Measurements from ENCODE around the gene CACNG3.

Gene CACNG3

GRCh38 chr16:24255456-24256371, at the start of gene CACNG3:
CACNG3 (plus strand) TSS chr16:24256335; CDS start chr16:24256755, 420 bp downstream.
- Histone ChIP-seq H3K4me3 (ENCODE audit: low read depth, low read length) (peak within 1 kb of the TSS; percentile 71), H3K27ac (ENCODE audit: low read depth, low read length) (no peak within 1 kb of the TSS), H3K9me3 (ENCODE audit: control insufficient read depth, insufficient read depth, low read length) (no peaks in the 10 kb centered on the region), H3K9ac (ENCODE audit: low read depth, low read length) (no peak within 1 kb of the TSS), H3K4me1 (ENCODE audit: control insufficient read depth, insufficient read depth, low read length) (peaks cover 9% of the 10 kb centered on the region; the same call in 1 of the 2 replicates), H3K27me3 (ENCODE audit: control insufficient read depth, insufficient read depth, low read length) (peaks cover 36% of the 10 kb centered on the region), H3K36me3 (ENCODE audit: control insufficient read depth, insufficient read depth, low read length) (no peaks in the 10 kb centered on the region)

- H3K27ac ChIP-seq (ENCODE audit: low read depth, low read length), result no peak overlapping the region
- H3K9ac ChIP-seq (ENCODE audit: low read depth, low read length), result no peak overlapping the region
- no peaks in the 10 kb centered on the region for H3K36me3 ChIP-seq (ENCODE audit: control insufficient read depth, insufficient read depth, low read length)
- no peaks in the 10 kb centered on the region for H3K27me3 ChIP-seq (ENCODE audit: control insufficient read depth, insufficient read depth, low read length)
- H3K4me1 ChIP-seq (ENCODE audit: control insufficient read depth, insufficient read depth, low read length), result peaks cover 14% of the 10 kb centered on the region
- H3K9me3 ChIP-seq (ENCODE audit: control insufficient read depth, insufficient read depth, low read length), result no peaks in the 10 kb centered on the region
- no peak overlapping the region for H3K4me3 ChIP-seq (ENCODE audit: low read depth, low read length)
Observed at GRCh38 chr16:24206926-24207325, 49.2 kb upstream of the CACNG3 start.

- H3K36me3 ChIP-seq (ENCODE audit: control insufficient read depth, insufficient read depth, low read length), result no peaks in the 10 kb centered on the region
- no peaks in the 10 kb centered on the region for H3K27me3 ChIP-seq (ENCODE audit: control insufficient read depth, insufficient read depth, low read length)
- no peaks in the 10 kb centered on the region for H3K9me3 ChIP-seq (ENCODE audit: control insufficient read depth, insufficient read depth, low read length)
- no peak overlapping the region for H3K4me3 ChIP-seq (ENCODE audit: low read depth, low read length)
- peaks cover 14% of the 10 kb centered on the region for H3K4me1 ChIP-seq (ENCODE audit: control insufficient read depth, insufficient read depth, low read length)
- H3K9ac ChIP-seq (ENCODE audit: low read depth, low read length), result no peak overlapping the region
- peak overlapping the region; percentile 37 for H3K27ac ChIP-seq (ENCODE audit: low read depth, low read length)
Observed at GRCh38 chr16:24208710-24209109, 47.4 kb upstream of the CACNG3 start.

- Histone ChIP-seq H3K9ac (ENCODE audit: low read depth, low read length) (no peak overlapping the region), H3K27me3 (ENCODE audit: control insufficient read depth, insufficient read depth, low read length) (no peaks in the 10 kb centered on the region), H3K4me3 (ENCODE audit: low read depth, low read length) (no peak overlapping the region), H3K9me3 (ENCODE audit: control insufficient read depth, insufficient read depth, low read length) (no peaks in the 10 kb centered on the region), H3K4me1 (ENCODE audit: control insufficient read depth, insufficient read depth, low read length) (peaks cover 14% of the 10 kb centered on the region), H3K36me3 (ENCODE audit: control insufficient read depth, insufficient read depth, low read length) (no peaks in the 10 kb centered on the region), H3K27ac (ENCODE audit: low read depth, low read length) (no peak overlapping the region)
Observed at GRCh38 chr16:24214992-24215391, 41.1 kb upstream of the CACNG3 start.

GRCh38 chr16:24216961-24217360, 39.2 kb upstream of the CACNG3 start:
- H3K27ac ChIP-seq (ENCODE audit: low read depth, low read length), result no peak overlapping the region
- H3K9me3 ChIP-seq (ENCODE audit: control insufficient read depth, insufficient read depth, low read length), result no peaks in the 10 kb centered on the region
- H3K4me3 ChIP-seq (ENCODE audit: low read depth, low read length), result no peak overlapping the region
- H3K27me3 ChIP-seq (ENCODE audit: control insufficient read depth, insufficient read depth, low read length), result no peaks in the 10 kb centered on the region
- H3K9ac ChIP-seq (ENCODE audit: low read depth, low read length), result no peak overlapping the region
- H3K4me1 ChIP-seq (ENCODE audit: control insufficient read depth, insufficient read depth, low read length), result peaks cover 14% of the 10 kb centered on the region
- H3K36me3 ChIP-seq (ENCODE audit: control insufficient read depth, insufficient read depth, low read length), result no peaks in the 10 kb centered on the region

GRCh38 chr16:24217461-24217860, 38.7 kb upstream of the CACNG3 start:
- Histone ChIP-seq H3K4me1 (ENCODE audit: control insufficient read depth, insufficient read depth, low read length) (peaks cover 14% of the 10 kb centered on the region), H3K27me3 (ENCODE audit: control insufficient read depth, insufficient read depth, low read length) (no peaks in the 10 kb centered on the region), H3K36me3 (ENCODE audit: control insufficient read depth, insufficient read depth, low read length) (no peaks in the 10 kb centered on the region), H3K4me3 (ENCODE audit: low read depth, low read length) (no peak overlapping the region), H3K9ac (ENCODE audit: low read depth, low read length) (no peak overlapping the region), H3K27ac (ENCODE audit: low read depth, low read length) (no peak overlapping the region), H3K9me3 (ENCODE audit: control insufficient read depth, insufficient read depth, low read length) (no peaks in the 10 kb centered on the region)

- H3K4me1 ChIP-seq (ENCODE audit: control insufficient read depth, insufficient read depth, low read length), result peaks cover 14% of the 10 kb centered on the region
- H3K27ac ChIP-seq (ENCODE audit: low read depth, low read length), result no peak overlapping the region
- no peaks in the 10 kb centered on the region for H3K9me3 ChIP-seq (ENCODE audit: control insufficient read depth, insufficient read depth, low read length)
- H3K4me3 ChIP-seq (ENCODE audit: low read depth, low read length), result no peak overlapping the region
- H3K9ac ChIP-seq (ENCODE audit: low read depth, low read length), result no peak overlapping the region
- H3K36me3 ChIP-seq (ENCODE audit: control insufficient read depth, insufficient read depth, low read length), result no peaks in the 10 kb centered on the region
- no peaks in the 10 kb centered on the region for H3K27me3 ChIP-seq (ENCODE audit: control insufficient read depth, insufficient read depth, low read length)
Observed at GRCh38 chr16:24218299-24218698, 37.8 kb upstream of the CACNG3 start.

- no peaks in the 10 kb centered on the region for H3K36me3 ChIP-seq (ENCODE audit: control insufficient read depth, insufficient read depth, low read length)
- no peak overlapping the region for H3K27ac ChIP-seq (ENCODE audit: low read depth, low read length)
- no peaks in the 10 kb centered on the region for H3K9me3 ChIP-seq (ENCODE audit: control insufficient read depth, insufficient read depth, low read length)
- no peak overlapping the region for H3K9ac ChIP-seq (ENCODE audit: low read depth, low read length)
- no peaks in the 10 kb centered on the region for H3K27me3 ChIP-seq (ENCODE audit: control insufficient read depth, insufficient read depth, low read length)
- no peaks in the 10 kb centered on the region for H3K4me1 ChIP-seq (ENCODE audit: control insufficient read depth, insufficient read depth, low read length)
- no peak overlapping the region for H3K4me3 ChIP-seq (ENCODE audit: low read depth, low read length)
Observed at GRCh38 chr16:24221219-24221618, 34.9 kb upstream of the CACNG3 start.

- Histone ChIP-seq H3K36me3 (ENCODE audit: control insufficient read depth, insufficient read depth, low read length) (no peaks in the 10 kb centered on the region), H3K27me3 (ENCODE audit: control insufficient read depth, insufficient read depth, low read length) (no peaks in the 10 kb centered on the region), H3K9me3 (ENCODE audit: control insufficient read depth, insufficient read depth, low read length) (no peaks in the 10 kb centered on the region), H3K4me3 (ENCODE audit: low read depth, low read length) (no peak overlapping the region), H3K4me1 (ENCODE audit: control insufficient read depth, insufficient read depth, low read length) (no peaks in the 10 kb centered on the region), H3K9ac (ENCODE audit: low read depth, low read length) (no peak overlapping the region), H3K27ac (ENCODE audit: low read depth, low read length) (no peak overlapping the region)
Observed at GRCh38 chr16:24228514-24228913, 27.6 kb upstream of the CACNG3 start.

- H3K27me3 ChIP-seq (ENCODE audit: control insufficient read depth, insufficient read depth, low read length), result no peaks in the 10 kb centered on the region
- H3K4me3 ChIP-seq (ENCODE audit: low read depth, low read length), result no peak overlapping the region
- no peak overlapping the region for H3K9ac ChIP-seq (ENCODE audit: low read depth, low read length)
- no peaks in the 10 kb centered on the region for H3K4me1 ChIP-seq (ENCODE audit: control insufficient read depth, insufficient read depth, low read length)
- H3K27ac ChIP-seq (ENCODE audit: low read depth, low read length), result no peak overlapping the region
- H3K9me3 ChIP-seq (ENCODE audit: control insufficient read depth, insufficient read depth, low read length), result 0 out of 2 replicates have a peak, but pooled peaks cover 4% of the 10 kb centered on the region
- H3K36me3 ChIP-seq (ENCODE audit: control insufficient read depth, insufficient read depth, low read length), result no peaks in the 10 kb centered on the region
Observed at GRCh38 chr16:24232936-24233335, 23.2 kb upstream of the CACNG3 start.

GRCh38 chr16:24234737-24235136, 21.4 kb upstream of the CACNG3 start:
- no peaks in the 10 kb centered on the region for H3K36me3 ChIP-seq (ENCODE audit: control insufficient read depth, insufficient read depth, low read length)

More at GRCh38 chr16:24234737-24235136, 21.4 kb upstream of the CACNG3 start:
- H3K4me3 ChIP-seq (ENCODE audit: low read depth, low read length), result no peak overlapping the region
- no peaks in the 10 kb centered on the region for H3K27me3 ChIP-seq (ENCODE audit: control insufficient read depth, insufficient read depth, low read length)
- H3K4me1 ChIP-seq (ENCODE audit: control insufficient read depth, insufficient read depth, low read length), result no peaks in the 10 kb centered on the region
- H3K9ac ChIP-seq (ENCODE audit: low read depth, low read length), result no peak overlapping the region
- no peak overlapping the region for H3K27ac ChIP-seq (ENCODE audit: low read depth, low read length)
- H3K9me3 ChIP-seq (ENCODE audit: control insufficient read depth, insufficient read depth, low read length), result 0 out of 2 replicates have a peak, but pooled peaks cover 4% of the 10 kb centered on the region
